DMS79 treated with DMSO at 0.1 percent for 48 hours (cell line): Measurements from ENCODE around the gene MUC16.

ENCODE experiments used
- DNase-seq: peaks from one replicate; lab custom pipeline; 2025; lab: John Stamatoyannopoulos, UW

MUC16 gene

DNA sequence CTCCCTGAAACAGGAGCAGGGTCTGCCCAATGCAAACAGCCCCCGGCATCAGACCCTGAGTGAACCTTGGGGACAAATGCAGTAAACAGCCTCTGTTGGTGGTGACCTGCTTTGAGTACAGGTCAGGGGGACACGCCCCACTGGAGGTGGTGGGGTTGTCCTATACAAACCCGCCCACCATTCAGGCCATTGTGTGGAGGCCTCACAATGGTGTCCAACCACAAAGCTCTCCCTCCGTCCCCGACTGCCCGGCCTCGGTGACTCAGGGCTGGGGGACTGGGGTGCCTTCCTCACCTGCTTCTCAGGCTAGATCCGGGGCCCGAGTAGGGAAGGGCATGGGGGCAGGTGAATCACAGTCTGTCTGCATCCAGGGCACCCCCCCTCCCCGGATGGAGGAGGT is 1.5 kb downstream of the MUC16 start:
- DNase-seq, result no peak

DNA sequence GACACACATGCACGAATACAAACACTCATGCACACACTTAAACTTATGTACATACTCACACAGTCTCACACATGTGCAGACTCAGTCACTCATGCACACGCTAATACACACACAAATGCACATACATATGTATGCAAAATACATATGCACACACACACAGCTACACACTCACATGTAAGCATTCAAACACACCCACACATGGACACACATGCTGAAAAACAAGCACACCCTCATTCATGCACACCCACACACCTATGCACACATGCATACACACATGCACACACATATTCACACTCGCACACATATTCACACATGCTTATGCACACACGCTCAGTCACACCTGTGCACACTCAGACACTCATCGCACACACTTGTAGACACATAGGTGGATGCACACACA is 9.3 kb downstream of the MUC16 start:
- DNase-seq, result no peak

DNA sequence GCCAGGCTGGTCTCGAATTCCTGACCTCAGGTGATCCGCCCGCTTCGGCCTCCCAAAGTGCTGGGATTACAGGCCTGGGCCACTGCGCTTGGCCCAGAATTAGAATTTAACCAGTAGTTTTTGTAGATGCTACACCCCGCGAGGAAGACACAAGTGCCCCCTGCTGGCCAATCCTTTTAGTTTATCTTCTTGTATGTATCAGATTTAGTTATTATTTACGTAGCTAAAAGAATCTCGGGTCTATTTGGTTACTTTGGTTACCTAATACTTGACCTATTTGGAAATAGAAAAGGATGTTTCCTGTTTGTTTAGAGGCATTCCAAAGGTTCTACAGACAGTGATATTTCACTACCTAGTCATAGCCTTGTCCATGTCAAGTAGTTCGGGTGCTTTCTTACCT is 22.0 kb downstream of the MUC16 start:
- DNase-seq, result no peak

DNA sequence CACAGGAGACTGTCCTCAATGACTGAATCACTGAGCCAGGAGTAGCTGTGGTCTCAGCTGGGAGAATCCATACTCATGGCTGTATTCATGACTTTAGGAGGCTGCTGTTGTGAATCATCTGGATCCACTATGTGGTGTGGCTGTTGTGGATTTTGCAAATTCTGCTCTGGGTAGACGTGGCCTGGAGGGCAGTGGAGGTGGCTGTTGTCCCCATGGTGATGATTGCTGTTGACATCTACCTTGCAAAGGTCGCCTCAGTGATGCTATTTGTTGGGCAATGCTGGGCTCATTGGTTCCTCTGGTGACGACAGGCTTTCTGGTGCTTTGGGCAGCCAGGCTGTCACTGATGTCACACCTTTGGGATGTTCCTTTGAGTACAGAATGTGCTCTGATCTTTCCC is 23.9 kb downstream of the MUC16 start:
- DNase-seq, result no peak

DNA sequence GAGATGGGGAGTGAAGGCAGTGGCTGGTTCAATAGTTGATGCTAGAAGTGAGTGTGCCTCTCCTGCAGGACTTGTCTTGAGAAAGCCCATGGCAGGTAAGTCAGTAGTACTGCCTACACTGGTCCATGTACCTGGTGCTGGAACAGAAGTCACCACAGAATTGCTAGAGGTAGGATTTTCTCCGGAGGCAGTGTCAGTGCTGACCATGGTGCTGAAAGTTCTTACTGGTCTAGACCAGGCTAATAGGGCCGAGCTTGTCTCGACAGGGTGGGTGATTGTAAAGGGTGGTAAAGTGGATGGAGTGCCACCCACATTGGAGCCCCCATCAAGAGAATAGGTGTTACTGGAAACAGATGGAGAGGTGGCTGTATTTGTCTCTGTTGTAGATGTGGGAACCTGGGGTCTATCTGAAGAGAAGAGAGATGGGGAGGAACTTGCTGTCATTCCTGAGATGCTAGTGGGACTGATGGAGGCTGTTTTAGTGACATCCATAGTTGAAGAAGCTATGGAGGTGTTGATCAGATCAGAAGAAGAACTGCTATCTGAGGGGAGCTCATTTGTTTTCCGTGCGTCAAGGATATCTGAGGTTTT is 36.6 kb downstream of the MUC16 start:
- no peak for DNase-seq

DNA sequence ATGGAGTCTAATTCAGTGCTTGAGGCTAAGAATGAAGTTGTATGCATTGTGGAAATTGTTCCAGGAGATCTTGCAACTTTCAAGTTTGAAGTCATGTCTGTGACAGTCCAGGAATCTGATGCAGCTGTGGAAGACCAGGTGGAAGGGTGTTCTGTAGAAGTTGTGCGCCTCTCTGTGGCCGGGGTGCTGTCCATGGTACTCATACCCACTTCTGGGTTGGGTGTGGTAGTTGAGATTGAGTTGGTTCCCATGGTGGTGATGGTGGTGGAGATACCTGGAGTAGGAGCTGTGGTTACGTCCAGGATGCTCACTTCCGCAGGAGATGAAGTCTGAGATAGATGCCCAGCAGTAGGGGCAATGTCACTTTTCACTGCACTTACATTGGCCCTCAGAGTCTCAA is 44.3 kb downstream of the MUC16 start:
- no peak for DNase-seq
